Trophoblast cell (in vitro differentiated cells and primary cell): ENCODE data around the gene DPP6.

ENCODE experiments used
- DNase-seq, 2 donors: peaks; one replicate each; pipeline ENCODE4 v3.0.0-alpha.2; 2016
- H2AFZ ChIP-seq: 2 replicates; pipeline ENCODE4 v1.6.1; 2013; ENCODE audit warnings: low read length, moderate library complexity, mild to moderate bottlenecking; ENCODE audit not compliant: insufficient read depth, poor library complexity
- H2AK5ac ChIP-seq: 2 replicates; pipeline ENCODE4 v1.6.1; 2013; ENCODE audit warnings: mild to moderate bottlenecking, low read length
- H2BK120ac ChIP-seq: 2 replicates; pipeline ENCODE4 v1.6.1; 2013; ENCODE audit warnings: low read length, mild to moderate bottlenecking, moderate library complexity; ENCODE audit not compliant: insufficient read depth, poor library complexity
- H2BK12ac ChIP-seq: 2 replicates; pipeline ENCODE4 v1.6.1; 2013; ENCODE audit warnings: mild to moderate bottlenecking, low read length, moderate library complexity
- H2BK5ac ChIP-seq: 2 replicates; pipeline ENCODE4 v1.6.1; 2013; ENCODE audit warnings: low read length, low read depth, moderate library complexity, mild to moderate bottlenecking; ENCODE audit not compliant: poor library complexity
- H3K14ac ChIP-seq: 2 replicates; pipeline ENCODE4 v1.6.1; 2013; ENCODE audit warnings: mild to moderate bottlenecking, low read length
- H3K18ac ChIP-seq: 2 replicates; pipeline ENCODE4 v1.6.1; 2013; ENCODE audit warnings: mild to moderate bottlenecking, low read length
- H3K23ac ChIP-seq: 2 replicates; pipeline ENCODE4 v1.6.1; 2013; ENCODE audit warnings: low read length
- H3K27ac ChIP-seq: 2 replicates; pipeline ENCODE4 v1.5.1; 2013; ENCODE audit warnings: low read depth, mild to moderate bottlenecking, inconsistent platforms, low read length, moderate library complexity
- H3K27me3 ChIP-seq: 2 replicates; pipeline ENCODE4 v1.6.1; 2013; ENCODE audit warnings: inconsistent platforms, mild to moderate bottlenecking, low read length, moderate library complexity; ENCODE audit not compliant: insufficient read depth
- H3K36me3 ChIP-seq, 2 experiments: 1 replicate in 1 of 2; 2 replicates in 1 of 2; pipeline ENCODE4 v1.6.1; 2013; ENCODE audit warnings: low read length in 2 of 2, mild to moderate bottlenecking in 2 of 2, moderate library complexity in 1 of 2; ENCODE audit not compliant: insufficient read depth in 2 of 2, control insufficient read depth in 1 of 2
- H3K4ac ChIP-seq: 2 replicates; pipeline ENCODE4 v1.6.1; 2013; ENCODE audit warnings: low read depth, mild to moderate bottlenecking, low read length, moderate library complexity
- H3K4me1 ChIP-seq, 2 experiments: 1 replicate in 1 of 2; 2 replicates in 1 of 2; pipeline ENCODE4 v1.6.1; 2013; ENCODE audit warnings: low read length in 2 of 2, mild to moderate bottlenecking in 2 of 2, moderate library complexity in 1 of 2; ENCODE audit not compliant: insufficient read depth in 2 of 2, control insufficient read depth in 1 of 2
- H3K4me2 ChIP-seq: 2 replicates; pipeline ENCODE4 v1.6.1; 2013; ENCODE audit warnings: inconsistent platforms, mild to moderate bottlenecking, low read length, moderate library complexity
- H3K4me3 ChIP-seq: 2 replicates; pipeline ENCODE4 v1.5.1; 2013; ENCODE audit warnings: mild to moderate bottlenecking, low read depth, low read length, inconsistent platforms
- H3K79me1 ChIP-seq: one replicate; pipeline ENCODE4 v1.6.1; 2013; ENCODE audit warnings: low read length
- H3K79me2 ChIP-seq: 2 replicates; pipeline ENCODE4 v1.6.1; 2013; ENCODE audit warnings: low read length, mild to moderate bottlenecking; ENCODE audit not compliant: control insufficient read depth, insufficient read depth, poor library complexity
- H3K9ac ChIP-seq: 2 replicates; pipeline ENCODE4 v1.6.1; 2013; ENCODE audit warnings: mild to moderate bottlenecking, low read length
- H3K9me3 ChIP-seq: 2 replicates; pipeline ENCODE4 v1.6.1; 2013; ENCODE audit warnings: low read depth, mild to moderate bottlenecking, control low read depth, inconsistent platforms, low read length; ENCODE audit not compliant: insufficient read depth
- H4K12ac ChIP-seq: 2 replicates; pipeline ENCODE4 v1.6.1; 2013; ENCODE audit warnings: low read depth, mild to moderate bottlenecking, low read length, moderate library complexity
- H4K8ac ChIP-seq: 2 replicates; pipeline ENCODE4 v1.6.1; 2013; ENCODE audit warnings: low read depth, mild to moderate bottlenecking, low read length, moderate library complexity
- H4K91ac ChIP-seq: one replicate; pipeline ENCODE4 v1.6.1; 2013; ENCODE audit warnings: low read depth, mild to moderate bottlenecking, low read length, moderate library complexity
- WGBS: extraction: QIAGEN DNeasy Blood & Tissue Kit; methylation state at CpG from one replicate; pipeline ENCODE4 v1.1.7; 2013; ENCODE audit warnings: missing lambda C conversion rate; ENCODE audit not compliant: insufficient read length, insufficient coverage; ENCODE audit errors: extremely low coverage; 5-methylcytosine and 5-hydroxymethylcytosine counted together

The DPP6 gene

DNA sequence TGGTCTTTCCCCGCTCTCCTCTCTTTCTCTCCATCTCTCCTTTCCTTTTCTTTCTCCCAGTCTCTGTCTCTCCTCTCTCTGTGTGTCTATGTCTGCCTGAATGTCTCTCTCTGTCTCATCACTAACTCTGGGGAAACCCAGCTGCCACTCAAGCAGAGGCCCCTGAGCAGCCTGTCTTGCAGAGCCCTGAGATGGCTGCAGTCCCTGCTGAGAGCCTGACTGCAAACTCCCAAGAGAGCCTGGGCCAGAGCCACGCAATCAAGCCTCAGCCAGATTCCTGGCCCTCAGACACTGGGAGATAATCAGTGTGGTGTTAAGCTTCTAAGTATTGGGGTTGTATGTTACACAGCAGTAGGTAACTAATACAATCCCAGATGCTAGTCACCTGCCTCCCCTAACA lies 859.2 kb downstream of the DPP6 start:
- Histone ChIP-seq H3K4ac (no peak overlapping the region), H2BK120ac (no peak overlapping the region), H2BK12ac (no peak overlapping the region), H4K12ac (no peak overlapping the region), H3K4me3 (no peak overlapping the region), H4K91ac (no peak overlapping the region), H3K27ac (no peak overlapping the region), H3K9ac (no peak overlapping the region), H3K18ac (no peak overlapping the region), H3K79me2 (no peaks in the 10 kb centered on the region), H2AFZ (no peak overlapping the region), H3K79me1 (no peaks in the 10 kb centered on the region), H3K4me2 (no peak overlapping the region), H3K36me3 (no peaks in the 10 kb centered on the region), H4K8ac (no peak overlapping the region), H3K23ac (no peak overlapping the region), H3K9me3 (peaks cover 38% of the 10 kb centered on the region), H3K4me1 (no peaks in the 10 kb centered on the region), H2BK5ac (no peak overlapping the region), H2AK5ac (no peak overlapping the region), H3K27me3 (no peaks in the 10 kb centered on the region), H3K14ac (no peak overlapping the region)
- no CpG with 5 or more reads among the region's 2 CpGs for WGBS
- DNase-seq: no peak

DNA sequence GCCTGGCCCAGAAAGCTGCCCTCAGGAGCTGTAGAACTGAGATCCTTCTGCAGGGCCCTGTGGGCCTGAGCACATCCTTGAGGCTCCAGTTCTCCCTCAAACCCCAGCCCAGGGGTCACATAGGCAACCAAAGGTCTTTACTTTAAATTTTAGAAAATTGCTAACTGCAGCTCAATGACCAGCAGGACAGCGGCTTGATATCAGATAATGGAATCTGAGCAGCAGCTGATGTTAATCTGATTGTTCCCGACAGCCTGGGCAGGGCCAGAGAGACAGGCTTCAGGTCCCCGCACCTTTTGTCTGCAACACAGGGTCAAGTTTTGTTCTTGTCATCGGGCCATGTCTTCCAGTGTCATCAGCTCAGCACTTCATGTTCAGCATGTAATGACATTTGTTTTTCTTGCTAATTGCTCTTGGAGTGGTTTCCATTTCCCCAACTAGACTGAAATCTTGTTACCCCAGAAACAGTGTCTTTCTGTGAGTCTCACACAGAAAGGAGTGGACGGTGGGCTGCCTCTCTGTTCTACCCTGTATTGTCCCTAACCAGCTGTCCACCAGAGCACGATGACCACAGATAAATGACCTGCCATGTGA lies 859.8 kb downstream of the DPP6 start:
- no peak overlapping the region for H3K4me2 ChIP-seq
- no peak overlapping the region for H3K23ac ChIP-seq
- no peak overlapping the region for H3K4ac ChIP-seq
- H3K27ac ChIP-seq: no peak overlapping the region
- H3K79me1 ChIP-seq: no peaks in the 10 kb centered on the region
- no peak overlapping the region for H4K12ac ChIP-seq
- H2AFZ ChIP-seq: no peak overlapping the region
- DNase-seq: no peak
- H3K9ac ChIP-seq: no peak overlapping the region
- no peak overlapping the region for H3K4me3 ChIP-seq
- H3K79me2 ChIP-seq: no peaks in the 10 kb centered on the region
- H3K4me1 ChIP-seq: no peaks in the 10 kb centered on the region
- H3K9me3 ChIP-seq: peaks cover 35% of the 10 kb centered on the region
- H2BK12ac ChIP-seq: no peak overlapping the region
- no peaks in the 10 kb centered on the region for H3K27me3 ChIP-seq
- no peaks in the 10 kb centered on the region for H3K36me3 ChIP-seq
- H4K91ac ChIP-seq: no peak overlapping the region
- H2BK120ac ChIP-seq: no peak overlapping the region
- no peak overlapping the region for H3K14ac ChIP-seq
- H4K8ac ChIP-seq: no peak overlapping the region
- WGBS: no CpG with 5 or more reads among the region's 6 CpGs
- H2BK5ac ChIP-seq: no peak overlapping the region
- H3K18ac ChIP-seq: no peak overlapping the region
- no peak overlapping the region for H2AK5ac ChIP-seq

GRCh38 chr7:154912871-154913637 lies 860.9 kb downstream of the DPP6 start:
- no peaks in the 10 kb centered on the region for H3K79me2 ChIP-seq
- no peak overlapping the region for H2BK120ac ChIP-seq
- H3K27ac ChIP-seq: no peak overlapping the region
- no peak overlapping the region for H3K9ac ChIP-seq
- no peak overlapping the region for H2AK5ac ChIP-seq
- H3K4me2 ChIP-seq: no peak overlapping the region
- no peak overlapping the region for H2AFZ ChIP-seq
- no peak overlapping the region for H3K4me3 ChIP-seq
- no peak overlapping the region for H2BK12ac ChIP-seq
- no peak for DNase-seq
- H4K91ac ChIP-seq: no peak overlapping the region
- no peak overlapping the region for H3K18ac ChIP-seq
- no peaks in the 10 kb centered on the region for H3K4me1 ChIP-seq
- no CpG with 5 or more reads among the region's 22 CpGs for WGBS
- no peak overlapping the region for H4K12ac ChIP-seq
- H3K9me3 ChIP-seq: peaks cover 29% of the 10 kb centered on the region
- no peak overlapping the region for H3K4ac ChIP-seq
- no peaks in the 10 kb centered on the region for H3K27me3 ChIP-seq
- no peak overlapping the region for H2BK5ac ChIP-seq
- H3K14ac ChIP-seq: no peak overlapping the region
- no peaks in the 10 kb centered on the region for H3K36me3 ChIP-seq
- H4K8ac ChIP-seq: no peak overlapping the region
- H3K79me1 ChIP-seq: no peaks in the 10 kb centered on the region
- no peak overlapping the region for H3K23ac ChIP-seq

- no CpG with 5 or more reads among the region's 43 CpGs for WGBS
- Histone ChIP-seq H3K4ac (no peak overlapping the region), H3K79me2 (no peaks in the 10 kb centered on the region), H4K91ac (no peak overlapping the region), H2AFZ (no peak overlapping the region), H2BK120ac (no peak overlapping the region), H2BK5ac (no peak overlapping the region), H3K9me3 (peaks cover 25% of the 10 kb centered on the region), H3K27me3 (no peaks in the 10 kb centered on the region), H4K12ac (no peak overlapping the region), H2BK12ac (no peak overlapping the region), H3K27ac (no peak overlapping the region), H3K9ac (no peak overlapping the region), H3K23ac (no peak overlapping the region), H3K4me1 (no peaks in the 10 kb centered on the region), H3K4me2 (peak overlapping the region; percentile 52), H2AK5ac (no peak overlapping the region), H3K14ac (no peak overlapping the region), H3K18ac (no peak overlapping the region), H3K36me3 (no peaks in the 10 kb centered on the region), H4K8ac (no peak overlapping the region), H3K4me3 (no peak overlapping the region), H3K79me1 (no peaks in the 10 kb centered on the region)
- peak; percentile 84 to 97 for DNase-seq
Observed at GRCh38 chr7:154913638-154914307, 861.6 kb downstream of the DPP6 start.
